ENCODE data around the gene PTPRC. TPM values are rescaled to one million over a fixed set of nuclear protein-coding genes. Genes with fewer than 3 reads are reported as not detected.

The PTPRC gene
- total and polyA plus RNA-seq, 2 donors (not counting 3 experiments of a cell fraction or from before 2014, with no cell fraction given): not detected

DNA sequence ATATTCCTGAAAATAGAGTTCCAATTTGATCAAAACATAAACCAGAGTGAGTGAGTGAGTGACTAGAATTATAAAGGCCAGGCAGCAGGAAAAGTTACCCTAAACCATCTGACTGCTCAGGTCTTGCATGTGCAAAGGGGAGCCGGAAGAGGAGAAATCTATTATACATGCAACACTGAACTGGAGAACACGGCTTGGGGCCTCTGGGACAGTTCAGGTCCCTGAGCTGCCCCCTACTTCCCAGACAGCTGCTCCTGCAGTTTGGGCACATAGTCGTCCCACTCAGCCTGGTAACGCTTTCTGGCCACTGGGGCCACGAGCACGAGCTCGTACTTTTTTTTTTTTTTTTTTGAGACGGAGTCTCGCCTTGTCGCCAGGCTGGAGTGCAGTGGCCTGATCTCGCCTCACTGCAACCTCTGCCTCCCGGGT, 40.1 kb downstream of the PTPRC start:
- no peaks in the 10 kb centered on the region for H4K20me1 ChIP-seq (replicated peaks; ENCODE audit: control insufficient read depth, extremely low read depth, insufficient read depth, low read length)
- DNase-seq (ENCODE audit: low read depth, low spot score) (no peak), FAIRE-seq (no peak)
- no peaks in the 10 kb centered on the region for H3K79me2 ChIP-seq (ENCODE audit: control insufficient read depth, insufficient read depth, low read length)
- no peak overlapping the region for H3K4me2 ChIP-seq (ENCODE audit: insufficient read depth, low read length)
- no peak overlapping the region for H3K4me3 ChIP-seq (replicated peaks in 1 of 3; ENCODE audit: insufficient read depth in 1 of 3, low read depth in 1 of 3, low read length in 3 of 3)
- H3K27ac ChIP-seq (ENCODE audit: insufficient read depth, low read depth, low read length): no peak overlapping the region
- no peaks in the 10 kb centered on the region for H3K9me1 ChIP-seq (replicated peaks; ENCODE audit: control insufficient read depth, extremely low read depth, insufficient read depth, low read length)
- no peak overlapping the region for H3K9ac ChIP-seq (replicated peaks; ENCODE audit: extremely low read depth, insufficient read depth, low read length)
- no peaks in the 10 kb centered on the region for H3K27me3 ChIP-seq (ENCODE audit: control insufficient read depth in 2 of 2, insufficient read depth in 2 of 2, low read length in 2 of 2)
- dilution Hi-C loops (cut with MboI; ENCODE audit: extremely low pct_ligation_motif_present, low sequenced_read_pairs): no loop called here
- ChIA-PET CTCF (interaction anchor here (0.6 kb wide), 1 partner anchor 765 kb away, joined by 3 read pairs; no protein-coding TSS in a partner anchor), POLR2A (no interaction called here)
- intact Hi-C loops (cut with micrococcal nuclease): no loop called here
- peaks cover 9% of the 10 kb centered on the region for H3K4me1 ChIP-seq (ENCODE audit: control insufficient read depth, extremely low read depth, insufficient read depth, low read length)
- no peaks in the 10 kb centered on the region for H3K36me3 ChIP-seq (ENCODE audit: control insufficient read depth in 2 of 2, extremely low read depth in 1 of 2, insufficient read depth in 2 of 2, low read length in 2 of 2)
- TF ChIP-seq GATA2 (IDR thresholded peaks at IDR 0.05; ENCODE audit: insufficient read depth, insufficient read length, low read depth, low read length) (no peak), EZH2 (IDR thresholded peaks at IDR 0.05; ENCODE audit: borderline replicate concordance, low read depth, low read length, severe bottlenecking) (no peak), MAX (IDR thresholded peaks at IDR 0.05; ENCODE audit: insufficient read depth, insufficient read length) (no peak), FOS (IDR thresholded peaks at IDR 0.05; ENCODE audit: borderline replicate concordance, insufficient read depth, low read length) (no peak), CTCF (IDR thresholded peaks at IDR 0.05; ENCODE audit: extremely low read depth in 1 of 2, insufficient read depth in 1 of 2, low read depth in 1 of 2, low read length in 2 of 2) (no peak), POLR2AphosphoS5 (IDR thresholded peaks at IDR 0.05; ENCODE audit: insufficient read depth, low read depth, low read length) (no peak), POLR2A (IDR thresholded peaks at IDR 0.05; ENCODE audit: low read depth, low read length) (no peak), JUN (IDR thresholded peaks at IDR 0.05; ENCODE audit: borderline replicate concordance, insufficient read depth, insufficient read length, low read depth) (no peak), MYC (IDR thresholded peaks at IDR 0.05; ENCODE audit: low read depth, low read length) (no peak)
- no peak overlapping the region for H2AFZ ChIP-seq (ENCODE audit: low read depth, low read length)
- no TSS peak for BruUV-seq (replicated peaks)
- H3K9me3 ChIP-seq (replicated peaks; ENCODE audit: control insufficient read depth, insufficient read depth, low read length): no peaks in the 10 kb centered on the region
